GM12874 (cell line): ENCODE measurements around the gene COL21A1.

ENCODE experiments used
- TF ChIP-seq, protein P1 (sequence below): IDR thresholded peaks from 2 replicates; pipeline ENCODE4 v1.5.1; 2011; ENCODE audit warnings: low read depth, mild to moderate bottlenecking, control low read depth, low read length, moderate library complexity; ENCODE audit not compliant: insufficient read depth

The COL21A1 gene

DNA sequence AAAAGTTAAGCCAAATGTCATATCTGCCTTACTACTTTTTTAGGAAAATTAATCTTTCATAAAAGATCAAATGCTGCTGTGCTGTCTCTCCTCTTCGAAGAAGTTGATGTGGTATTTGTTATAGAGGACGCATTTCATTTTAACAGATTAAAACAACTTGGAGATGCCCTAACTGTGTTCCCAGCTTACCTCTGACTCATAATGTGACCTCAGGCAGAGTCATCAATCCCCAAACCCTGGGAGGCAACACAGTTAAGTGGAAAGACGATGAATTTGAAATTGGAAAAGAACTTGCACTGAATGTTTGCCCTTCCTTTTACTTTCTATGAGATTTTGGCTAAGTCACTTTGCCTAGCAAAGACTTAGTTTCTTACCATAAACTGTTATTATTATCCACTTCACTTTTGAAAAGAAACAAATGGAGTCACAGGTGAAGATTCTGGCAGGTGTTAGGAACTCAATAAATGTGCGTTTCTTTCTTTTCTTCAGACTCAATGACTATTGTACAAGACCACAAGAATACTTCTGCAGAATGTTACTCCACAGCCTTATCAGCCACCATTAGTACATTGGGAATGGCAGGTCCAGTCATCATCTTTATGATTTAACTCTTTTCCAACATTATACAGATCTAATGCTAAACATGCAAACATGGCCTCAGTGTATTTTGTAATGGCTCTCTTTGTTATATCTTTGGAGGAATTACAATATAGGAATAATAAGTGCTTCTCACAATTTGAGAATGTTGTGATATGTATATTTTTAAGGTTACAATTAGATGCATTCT lies 102.6 kb downstream of the COL21A1 start:
- TF ChIP-seq, protein P1, sequence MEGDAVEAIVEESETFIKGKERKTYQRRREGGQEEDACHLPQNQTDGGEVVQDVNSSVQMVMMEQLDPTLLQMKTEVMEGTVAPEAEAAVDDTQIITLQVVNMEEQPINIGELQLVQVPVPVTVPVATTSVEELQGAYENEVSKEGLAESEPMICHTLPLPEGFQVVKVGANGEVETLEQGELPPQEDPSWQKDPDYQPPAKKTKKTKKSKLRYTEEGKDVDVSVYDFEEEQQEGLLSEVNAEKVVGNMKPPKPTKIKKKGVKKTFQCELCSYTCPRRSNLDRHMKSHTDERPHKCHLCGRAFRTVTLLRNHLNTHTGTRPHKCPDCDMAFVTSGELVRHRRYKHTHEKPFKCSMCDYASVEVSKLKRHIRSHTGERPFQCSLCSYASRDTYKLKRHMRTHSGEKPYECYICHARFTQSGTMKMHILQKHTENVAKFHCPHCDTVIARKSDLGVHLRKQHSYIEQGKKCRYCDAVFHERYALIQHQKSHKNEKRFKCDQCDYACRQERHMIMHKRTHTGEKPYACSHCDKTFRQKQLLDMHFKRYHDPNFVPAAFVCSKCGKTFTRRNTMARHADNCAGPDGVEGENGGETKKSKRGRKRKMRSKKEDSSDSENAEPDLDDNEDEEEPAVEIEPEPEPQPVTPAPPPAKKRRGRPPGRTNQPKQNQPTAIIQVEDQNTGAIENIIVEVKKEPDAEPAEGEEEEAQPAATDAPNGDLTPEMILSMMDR = no peak

DNA sequence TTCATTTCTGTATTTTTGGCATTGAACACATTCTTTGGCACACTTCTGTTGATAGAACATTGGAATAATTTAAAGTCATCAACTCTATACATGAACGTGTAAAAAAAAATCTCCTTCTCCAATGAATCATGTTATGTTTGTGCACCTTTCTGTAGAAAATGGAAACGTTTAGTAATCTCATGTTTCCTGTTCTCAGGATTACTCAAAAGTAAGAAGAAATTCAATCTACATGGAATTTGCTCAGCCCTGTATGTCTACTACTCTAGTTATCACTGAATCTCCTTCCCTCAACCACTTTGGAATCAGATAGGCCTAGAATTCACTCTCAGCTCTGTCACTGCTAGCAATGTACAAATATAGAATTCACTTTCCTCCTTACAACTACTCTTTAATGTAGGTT lies 103.6 kb downstream of the COL21A1 start:
- TF ChIP-seq, protein P1 = no peak

- TF ChIP-seq, protein P1 = no peak
Observed at GRCh38 chr6:56140090-56140489, 107.3 kb downstream of the COL21A1 start.

DNA sequence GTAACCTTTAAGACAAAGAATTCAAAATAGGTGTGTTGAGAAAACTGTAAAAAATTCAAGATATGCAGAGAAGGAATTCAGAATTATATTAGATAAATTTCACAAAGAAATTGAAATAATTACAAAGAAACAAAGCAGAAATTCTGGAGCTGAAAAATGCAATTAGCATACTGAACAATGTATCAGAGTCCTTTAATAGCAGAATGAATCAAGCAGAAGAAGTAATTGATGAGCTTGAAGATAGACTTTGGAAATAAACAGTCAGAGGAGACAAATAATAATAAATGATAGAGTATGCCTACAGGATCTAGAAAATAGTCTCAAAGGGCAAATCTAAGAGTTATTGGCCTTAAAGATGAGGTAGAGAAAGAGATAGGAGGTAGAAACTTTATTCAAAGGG lies 131.7 kb downstream of the COL21A1 start:
- TF ChIP-seq, protein P1 = no peak

GRCh38 chr6:56109149-56109548 lies 138.2 kb downstream of the COL21A1 start:
- TF ChIP-seq, protein P1 = no peak

DNA sequence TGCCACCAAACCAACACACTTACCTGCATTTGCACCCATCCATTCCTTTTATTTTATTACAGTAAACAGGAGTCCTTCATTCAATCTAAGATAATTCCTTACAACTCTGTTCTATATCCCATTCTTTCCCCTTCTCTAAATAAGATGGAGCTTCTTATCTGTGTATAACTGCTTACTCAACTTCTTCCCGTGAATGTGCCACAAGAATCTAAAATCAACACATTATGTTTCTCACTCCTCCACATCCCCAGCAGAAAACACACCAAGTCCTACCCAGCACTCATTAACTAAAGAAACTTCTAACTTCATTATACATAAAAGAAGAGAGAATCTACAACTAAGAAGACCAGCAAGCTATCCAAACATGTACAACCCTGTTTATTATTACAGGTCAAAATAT lies 141.1 kb downstream of the COL21A1 start:
- TF ChIP-seq, protein P1 = no peak

DNA sequence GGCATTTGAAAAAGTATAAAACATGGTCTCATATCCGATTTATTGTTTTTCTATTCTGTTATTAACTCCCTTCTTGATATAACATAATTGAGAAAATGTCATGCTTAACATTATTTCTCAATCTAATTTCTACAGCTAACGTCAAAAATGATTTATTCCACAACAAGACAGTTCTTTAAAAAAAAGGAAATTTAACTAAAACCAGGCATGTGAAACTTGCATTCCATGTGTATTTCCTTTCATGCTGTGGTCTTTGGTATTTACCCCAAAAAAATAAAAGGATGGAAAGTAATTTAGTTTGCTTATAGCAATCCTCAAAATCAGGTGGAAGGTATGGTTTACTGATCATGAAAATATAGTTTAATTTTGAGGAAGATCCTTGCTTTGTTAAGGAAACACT lies 142.8 kb downstream of the COL21A1 start:
- TF ChIP-seq, protein P1 = no peak
